ENCODE measurements around the gene PIF1. TPM values are rescaled to one million over a fixed set of nuclear protein-coding genes. Genes with fewer than 3 reads are reported as not detected.

Gene PIF1
- total and polyA plus RNA-seq, 2 of the 4 experiments (the other 2 are of a cell fraction) = 3.9 to 19.9 TPM

GRCh38 chr15:64847448-64847847 lies 22.0 kb upstream of the PIF1 start:
- Histone ChIP-seq H2AFZ (replicated peaks; ENCODE audit: low read length, poor library complexity) (no peak overlapping the region), H3K4me3 (ENCODE audit: insufficient read depth, low read depth, low read length) (no peak overlapping the region), H4K20me1 (ENCODE audit: insufficient read depth, low read length) (peaks cover 71% of the 10 kb centered on the region), H3K4me2 (ENCODE audit: low read depth, low read length) (no peak overlapping the region), H2BK15ac (ENCODE audit: low read depth, low read length) (no peak overlapping the region), H3K14ac (replicated peaks; ENCODE audit: low read depth, low read length) (peak overlapping the region; percentile 41), H3K27ac (ENCODE audit: insufficient read depth, low read length) (peak overlapping the region; percentile 5; the same call in 1 of the 2 replicates), H2BK5ac (ENCODE audit: low read depth, low read length, poor library complexity, severe bottlenecking) (peak overlapping the region; percentile 49), H4K91ac (ENCODE audit: insufficient read depth, low read depth, low read length) (no peak overlapping the region), H2BK20ac (ENCODE audit: low read depth, low read length) (no peak overlapping the region; the same call in 1 of the 2 replicates), H3K4me1 (ENCODE audit: control insufficient read depth, insufficient read depth, low read length) (peaks cover 43% of the 10 kb centered on the region), H3K9ac (ENCODE audit: low read depth, low read length) (no peak overlapping the region), H4K5ac (ENCODE audit: low read depth, low read length) (no peak overlapping the region), H4K8ac (ENCODE audit: low read depth in 2 of 2, low read length in 2 of 2) (peak overlapping the region in 1 of 2 experiments; percentile 1; a peak in 1 of 4 replicates), H2AK5ac (ENCODE audit: low read depth, low read length) (peak overlapping the region; percentile 30; the same call in 1 of the 2 replicates), H3K18ac (ENCODE audit: low read depth, low read length) (no peak overlapping the region), H3K23ac (ENCODE audit: low read depth, low read length) (0 out of 2 replicates have a peak overlapping the region, but pooled peaks have one; percentile 59), H3K36me3 (ENCODE audit: control insufficient read depth, insufficient read depth, low read length) (peaks cover 37% of the 10 kb centered on the region), H3K4ac (ENCODE audit: low read depth, low read length) (0 out of 2 replicates have a peak overlapping the region, but pooled peaks have one; percentile 6), H3K27me3 (ENCODE audit: control insufficient read depth, insufficient read depth, low read length) (no peaks in the 10 kb centered on the region), H3K56ac (ENCODE audit: extremely low read depth, insufficient read depth, low read length) (no peak overlapping the region), H3K79me1 (ENCODE audit: low read depth in 1 of 2, low read length in 2 of 2) (peaks cover 18 to 84% of the 10 kb centered on the region in 2 experiments), H3K9me3 (ENCODE audit: control insufficient read depth, insufficient read depth, low read length) (no peaks in the 10 kb centered on the region), H2AK9ac (replicated peaks; ENCODE audit: low read depth, low read length, poor library complexity) (no peak overlapping the region), H2BK120ac (ENCODE audit: low read depth, low read length) (no peak overlapping the region), H3K9me1 (ENCODE audit: insufficient read depth, low read length) (peaks cover 47% of the 10 kb centered on the region)
- ATAC-seq (ENCODE audit: low read depth) (no peak), DNase-seq (no peak)
- intact Hi-C loops (cut with micrococcal nuclease) (no loop called here), in situ Hi-C loops (cut with MboI; ENCODE audit: low sequenced_read_pairs) (no loop called here), dilution Hi-C loops (cut with HindIII; ENCODE audit: low sequenced_read_pairs, unreplicated experiment) (no loop called here)
- CTCF ChIA-PET = no interaction called here
- TF ChIP-seq CHD1 (IDR thresholded peaks at IDR 0.05; ENCODE audit: low read depth, low read length) (no peak), MAFK (IDR thresholded peaks at IDR 0.05; ENCODE audit: low read depth, low read length) (no peak), CEBPB (IDR thresholded peaks at IDR 0.05; ENCODE audit: low read depth, low read length) (no peak), FOS (IDR thresholded peaks at IDR 0.05; ENCODE audit: low read depth, low read length) (no peak), POLR2A (IDR thresholded peaks at IDR 0.05; ENCODE audit: low read depth, low read length) (no peak), SMC3 (IDR thresholded peaks at IDR 0.05; ENCODE audit: low read depth, low read length) (no peak), RCOR1 (IDR thresholded peaks at IDR 0.05; ENCODE audit: insufficient replicate concordance, low read length) (no peak)
- no CpG with 5 or more reads among the region's 3 CpGs for WGBS, 2 experiments (ENCODE audit: extremely low coverage in 2 of 2, insufficient read length in 1 of 2)
- no TSS peak for BruUV-seq (replicated peaks)
- POLR2A ChIA-PET (ENCODE audit: unreplicated experiment) = interaction anchor here (0.6 kb wide), 1 partner anchor 10 kb away, joined by 4 read pairs; no protein-coding TSS in a partner anchor

All from IMR-90 (cell line).